Hippocampal formation (tissue), 2 donors: ENCODE measurements around the gene ARMH1.
"Not testable (repeated sequence)": the region's sequence is repeated elsewhere in the genome, so short reads cannot be mapped to it uniquely, and the experiment has no call there.

Source experiments
- DNase-seq, 2 donors: peaks; one replicate each; lab custom pipeline; 2025; lab: John Stamatoyannopoulos, UW

Gene ARMH1

DNA sequence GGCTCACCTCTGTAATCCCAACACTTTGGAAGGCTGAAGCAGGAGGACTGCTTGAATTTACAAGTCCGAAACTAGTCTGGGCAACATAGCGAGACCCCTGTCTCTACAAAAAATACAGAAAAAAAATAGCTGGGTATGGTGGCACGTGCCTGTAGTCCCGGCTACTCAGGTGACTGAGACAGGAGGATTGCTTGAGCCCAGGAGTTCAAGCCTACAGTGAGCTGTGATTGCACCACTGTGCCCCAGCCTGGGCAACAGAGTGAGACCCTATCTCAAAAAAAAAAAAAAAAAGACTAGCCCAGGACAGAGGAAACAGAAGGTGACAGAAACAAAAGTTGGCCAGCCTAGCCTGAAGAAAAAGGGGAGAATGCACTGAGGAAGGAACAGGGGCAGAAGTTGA lies 21.2 kb downstream of the ARMH1 start:
- DNase-seq: no peak

- no peak for DNase-seq
These were observed 21.6 kb downstream of the ARMH1 start for GRCh38 chr1:44696101-44696500.

GRCh38 chr1:44696789-44697345 lies 22.4 kb downstream of the ARMH1 start:
- no peak for DNase-seq

DNA sequence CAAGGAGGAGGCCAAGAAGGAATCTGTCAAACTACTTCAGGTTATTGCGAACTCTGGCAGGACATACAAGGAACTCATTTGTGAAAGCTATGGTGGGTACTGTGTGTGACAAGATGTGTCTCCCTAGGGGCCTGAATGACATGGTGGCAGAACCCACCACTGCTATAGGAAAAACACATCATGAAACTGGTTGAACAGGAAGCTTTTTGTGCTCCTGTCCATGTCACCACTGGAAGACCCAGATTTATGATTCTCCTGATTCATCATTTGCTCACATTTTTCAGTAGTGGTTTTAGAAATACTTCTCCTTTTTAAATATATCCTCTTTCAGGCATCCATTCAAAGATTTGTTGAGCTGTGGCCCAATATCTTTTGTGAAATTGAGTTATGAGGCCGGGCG lies 23.6 kb downstream of the ARMH1 start:
- no peak for DNase-seq

- DNase-seq: not testable (repeated sequence)
These were observed 24.9 kb downstream of the ARMH1 start for GRCh38 chr1:44699375-44699774.

DNA sequence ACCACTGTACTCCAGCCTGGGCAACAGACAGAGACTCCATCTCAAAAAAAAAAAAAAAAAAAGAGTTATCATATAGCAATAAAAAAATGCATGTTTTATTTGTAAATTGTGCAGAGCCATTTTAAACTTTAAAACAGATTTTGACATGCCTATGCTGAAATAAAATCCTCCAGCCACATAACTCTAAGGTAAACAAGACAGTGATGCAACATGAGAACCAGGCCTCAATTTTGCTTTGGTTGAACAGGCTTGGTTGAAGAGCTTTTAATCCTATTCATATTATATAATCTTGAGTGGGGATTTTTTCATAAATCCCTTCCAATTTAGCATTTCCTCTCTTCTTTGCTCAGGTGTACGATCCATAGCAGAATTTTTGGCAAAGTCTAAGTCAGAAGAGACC lies 26.1 kb downstream of the ARMH1 start:
- DNase-seq: no peak

- DNase-seq: no peak
These were observed 26.6 kb downstream of the ARMH1 start for GRCh38 chr1:44701141-44701573.

- DNase-seq: no peak
These were observed 31.0 kb downstream of the ARMH1 start for GRCh38 chr1:44705470-44705869.

DNA sequence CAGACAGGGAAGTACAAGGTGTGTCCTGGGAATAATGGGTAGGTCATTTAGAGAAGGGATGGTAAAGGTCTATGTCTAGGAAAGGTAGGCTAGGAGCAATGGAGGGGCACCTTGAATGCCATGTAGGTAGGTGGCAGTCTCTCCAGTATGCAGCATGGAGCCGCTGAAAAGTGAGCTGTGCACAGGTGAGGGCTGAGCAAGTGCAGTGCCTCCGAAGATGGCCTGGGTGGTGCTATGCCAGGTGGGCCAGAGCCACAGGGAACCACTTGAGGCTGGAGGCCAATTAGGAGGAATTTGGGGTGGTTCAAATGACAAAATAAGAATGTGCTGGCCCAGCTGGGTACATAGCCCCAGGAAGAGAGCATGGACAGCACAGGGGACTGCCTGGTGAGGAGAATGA lies 31.4 kb downstream of the ARMH1 start:
- DNase-seq: no peak

- DNase-seq: no peak
These were observed 32.8 kb downstream of the ARMH1 start for GRCh38 chr1:44707112-44707881.

DNA sequence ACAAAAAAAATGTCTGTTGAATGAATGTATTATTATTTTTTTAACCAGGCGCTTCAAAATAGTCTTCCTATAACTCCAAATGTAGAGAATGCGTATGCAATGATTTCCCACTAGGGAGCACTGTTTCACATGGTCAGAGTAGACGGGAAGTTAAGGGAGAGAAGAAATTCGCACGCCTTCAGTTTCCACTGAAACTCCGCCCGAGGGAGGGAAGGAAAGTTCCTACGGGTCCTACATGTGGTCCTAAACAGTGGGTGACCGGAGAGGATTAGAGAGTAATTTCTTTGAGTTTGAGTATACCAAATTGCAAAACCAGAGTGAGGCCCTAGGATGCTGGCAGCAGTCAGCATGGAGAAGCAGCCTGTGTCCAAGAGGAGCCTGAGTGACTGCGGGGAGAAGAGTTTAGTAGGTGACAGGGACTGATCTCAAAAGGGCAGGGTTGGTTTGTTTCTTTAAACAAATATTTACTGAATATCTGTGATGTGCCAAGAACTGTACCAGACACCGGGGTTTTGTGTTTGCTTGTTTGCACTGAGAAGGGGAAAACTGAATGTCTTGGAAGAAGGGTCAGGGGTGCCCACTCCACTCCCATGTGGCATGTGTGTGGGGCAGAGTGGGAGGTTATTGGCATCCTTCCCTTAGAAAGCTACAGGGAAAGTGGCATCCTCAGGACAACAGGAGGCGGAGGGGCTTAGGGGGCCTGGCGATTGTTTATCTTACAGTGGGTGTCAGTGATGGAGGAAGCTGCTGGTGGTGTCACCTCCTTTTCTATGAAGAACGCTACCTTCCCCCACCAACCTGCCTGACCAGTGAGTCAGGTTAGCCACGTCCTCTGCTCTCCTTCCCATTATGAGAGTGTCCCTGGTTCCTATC lies 33.7 kb downstream of the ARMH1 start:
- DNase-seq: peak; percentile 27 to 40

DNA sequence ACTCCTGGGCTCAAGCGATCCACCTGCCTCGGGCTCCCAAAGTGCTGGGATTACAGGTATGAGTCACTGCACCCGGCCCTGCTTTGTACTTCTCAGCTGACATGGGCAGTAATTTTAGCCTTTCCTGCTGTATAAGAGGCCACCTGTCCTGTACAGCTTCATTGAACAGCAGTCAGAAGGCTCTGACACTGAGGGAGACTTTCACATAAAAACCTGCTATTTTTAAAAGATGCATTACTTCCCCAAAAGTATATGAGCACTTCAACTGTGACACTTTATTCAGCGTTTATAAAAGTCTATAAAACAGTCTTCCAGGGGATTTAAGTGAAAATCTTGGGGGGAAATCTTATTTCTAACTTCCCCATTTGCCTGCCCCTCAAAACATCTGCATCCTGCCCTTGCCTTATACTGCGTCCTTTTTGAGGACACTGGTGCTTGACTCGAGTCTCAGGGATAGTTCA lies 38.8 kb downstream of the ARMH1 start:
- DNase-seq: no peak

- DNase-seq: no peak
These were observed 40.0 kb downstream of the ARMH1 start for GRCh38 chr1:44714532-44714931.

DNA sequence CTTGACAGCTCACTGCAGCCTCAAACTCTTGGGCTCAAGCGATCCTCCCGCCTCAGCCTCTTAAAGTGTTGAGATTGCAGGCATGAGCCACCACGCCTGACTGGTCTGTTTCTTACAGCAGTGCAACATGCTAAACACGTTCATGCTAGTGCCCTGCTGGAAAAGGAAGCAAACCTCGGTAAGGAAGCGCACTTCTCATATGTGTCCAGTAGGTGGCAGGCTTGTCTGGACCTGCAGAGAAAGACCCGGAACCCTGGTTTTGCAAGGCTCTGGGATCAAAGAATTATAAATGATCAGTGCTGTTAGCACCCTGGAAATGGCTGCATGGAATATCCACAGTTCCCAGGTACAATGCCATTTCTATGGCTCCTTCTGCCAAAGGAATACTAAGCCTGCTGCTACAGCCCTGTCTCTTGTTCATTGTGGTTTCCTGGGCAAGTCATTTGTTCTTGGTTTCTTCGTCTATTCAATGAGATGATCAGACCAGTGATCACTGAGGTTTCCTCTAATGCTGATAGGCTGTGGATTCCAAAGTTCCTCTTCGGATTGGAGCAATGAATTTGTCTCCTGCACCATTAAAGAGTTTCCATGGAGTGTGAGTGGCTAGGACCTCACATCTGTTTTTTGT lies 40.5 kb downstream of the ARMH1 start:
- DNase-seq: peak; percentile 73 to 75

DNA sequence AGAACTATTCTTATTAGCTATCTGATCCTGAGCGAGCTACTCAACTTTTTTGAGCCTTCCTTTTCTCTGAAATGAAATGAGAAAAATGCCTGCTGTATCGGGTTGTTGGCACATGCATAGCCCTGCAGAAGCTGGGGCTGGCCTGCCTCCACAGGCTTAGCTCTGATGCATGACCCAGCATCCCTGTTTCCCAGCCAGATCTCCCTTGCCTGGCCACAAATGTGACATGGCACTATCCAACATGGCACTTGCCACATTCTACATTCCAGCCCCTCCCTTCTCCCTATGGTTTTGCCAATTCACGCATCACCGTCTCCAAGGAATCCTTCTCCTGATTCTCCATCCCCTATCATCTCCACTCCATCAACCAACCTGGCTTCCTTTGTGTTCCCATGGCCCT lies 42.6 kb downstream of the ARMH1 start:
- DNase-seq: no peak

DNA sequence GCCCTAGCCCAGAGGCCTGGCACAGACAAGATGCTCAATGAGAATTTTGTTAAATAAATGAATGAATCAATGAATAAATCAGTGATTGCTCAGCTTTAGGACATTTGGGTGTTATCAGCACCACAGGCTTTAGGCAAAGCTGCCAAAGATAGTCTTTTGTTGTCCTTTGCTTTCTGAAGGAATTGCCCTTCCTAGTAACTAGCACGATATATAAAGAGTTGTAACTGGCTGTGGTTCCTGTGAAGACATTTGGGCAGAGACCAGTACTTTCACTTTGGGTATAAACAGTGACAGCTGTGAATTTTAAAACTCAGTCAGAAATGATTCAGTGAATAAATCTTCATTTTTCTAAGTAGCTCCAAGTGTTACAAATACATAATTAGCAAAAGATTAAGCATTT lies 43.1 kb downstream of the ARMH1 start:
- DNase-seq: no peak

DNA sequence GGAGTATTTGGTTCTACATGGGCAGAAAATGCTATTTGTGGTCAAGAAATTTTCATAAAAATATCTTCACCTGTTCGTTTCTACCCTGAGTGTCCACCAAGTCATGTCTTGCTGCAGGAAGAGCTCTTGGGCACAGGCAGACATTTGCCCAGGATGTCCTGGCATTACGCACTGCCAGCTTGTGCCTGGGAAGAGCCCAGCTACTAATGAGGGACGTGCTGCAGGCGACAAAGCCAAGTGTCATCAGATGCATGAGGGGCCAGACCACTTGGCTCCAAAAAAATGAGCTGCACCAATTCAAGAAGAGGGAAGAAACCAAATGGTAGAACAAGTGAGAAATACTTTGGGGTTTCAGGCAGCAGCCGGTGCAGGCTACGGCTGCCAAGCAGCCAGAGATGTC lies 43.6 kb downstream of the ARMH1 start:
- DNase-seq: no peak

DNA sequence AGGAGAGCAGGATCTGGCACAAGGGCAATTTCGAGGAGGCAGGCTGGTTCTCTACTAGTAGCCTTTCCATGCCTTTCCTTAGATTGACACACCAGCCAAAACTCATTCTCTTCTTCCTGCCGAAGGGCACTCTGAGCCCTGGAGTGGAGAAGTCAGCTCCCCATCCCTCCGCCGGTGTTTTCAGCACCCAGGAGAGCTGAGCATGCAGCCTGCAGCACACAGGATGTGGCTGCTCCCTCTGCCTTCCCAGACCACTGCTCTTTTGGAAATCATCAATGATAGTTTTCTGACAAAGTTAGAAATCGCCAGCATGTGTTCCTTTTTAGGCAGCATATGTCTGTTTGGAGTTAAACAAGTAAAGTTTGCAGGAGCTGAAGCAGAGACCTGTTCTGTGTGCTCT lies 44.8 kb downstream of the ARMH1 start:
- no peak for DNase-seq

DNA sequence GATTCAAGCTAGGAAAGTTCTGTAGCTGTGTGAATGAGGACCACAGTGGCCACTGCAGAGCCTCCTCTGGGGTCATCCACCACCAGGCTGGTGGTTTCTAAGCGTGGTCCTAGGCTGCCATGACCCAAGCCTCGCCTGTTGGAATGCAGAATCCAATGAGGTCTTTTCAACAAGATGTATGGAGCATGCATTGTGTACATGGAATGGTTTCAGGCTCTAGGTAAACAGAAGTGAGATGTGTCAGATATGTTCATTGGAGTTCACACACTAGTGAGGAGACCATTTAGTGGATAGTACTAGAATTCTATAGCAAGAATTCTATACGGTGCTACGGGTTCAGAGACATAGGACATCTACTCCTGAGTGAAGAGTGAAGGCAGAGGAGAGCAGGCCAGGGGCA lies 45.8 kb downstream of the ARMH1 start:
- DNase-seq: no peak

- DNase-seq: peak in 1 of 2 donors; percentile 44
These were observed 47.2 kb downstream of the ARMH1 start for GRCh38 chr1:44721485-44722361.

- DNase-seq: no peak
These were observed 48.5 kb downstream of the ARMH1 start for GRCh38 chr1:44723064-44723463.
